GM12878 (cell line): ENCODE data around the gene RASA1.

ENCODE experiments used
- CTCF ChIP-seq, 3 experiments: IDR thresholded peaks in 2 of 3; conservative IDR thresholded peaks in 1 of 3; 2 replicates each; pipeline ENCODE4 v1.5.1; 2011; ENCODE audit warnings: low read depth in 3 of 3, low read length in 3 of 3, mild to moderate bottlenecking in 3 of 3, control low read depth in 2 of 3, moderate library complexity in 2 of 3, inconsistent platforms in 1 of 3, mixed read lengths in 1 of 3; ENCODE audit not compliant: control insufficient read depth in 2 of 3, insufficient read depth in 1 of 3; ENCODE audit errors: extremely low read depth in 1 of 3
- FOXM1 ChIP-seq: IDR thresholded peaks from 2 replicates; pipeline ENCODE4 v1.6.1; 2012; ENCODE audit warnings: low read depth, mild to moderate bottlenecking, inconsistent platforms, low read length, moderate library complexity
- HCFC1 ChIP-seq: fragments of 150-350 bp; IDR thresholded peaks from 2 replicates; pipeline ENCODE4 v1.6.1; 2014; ENCODE audit warnings: low read length
- MXI1 ChIP-seq: fragments of 150-350 bp; IDR thresholded peaks from 2 replicates; pipeline ENCODE4 v1.6.1; 2011; ENCODE audit warnings: low read depth, mild to moderate bottlenecking, inconsistent platforms, low read length, improper control_type of control experiment
- NRF1 ChIP-seq: conservative IDR thresholded peaks from 2 replicates; pipeline ENCODE4 v1.6.1; 2011; ENCODE audit warnings: mild to moderate bottlenecking, low read depth, low read length, improper control_type of control experiment
- RB1 ChIP-seq: fragments of 450-650 bp; formaldehyde crosslinking; IDR thresholded peaks from 2 replicates; pipeline ENCODE4 v1.6.1; 2017; ENCODE audit warnings: mild to moderate bottlenecking, borderline replicate concordance
- RFX5 ChIP-seq: IDR thresholded peaks from 2 replicates; pipeline ENCODE4 v1.6.1; 2011; ENCODE audit warnings: low read depth, low read length, improper control_type of control experiment
- SKIL ChIP-seq: fragments of 450-650 bp; IDR thresholded peaks from 2 replicates; pipeline ENCODE4 v1.6.1; 2017; ENCODE audit warnings: mild to moderate bottlenecking, low read depth, inconsistent platforms; ENCODE audit not compliant: poor library complexity, severe bottlenecking

GRCh38 chr5:87302061-87302460, 34.4 kb downstream of the RASA1 start:
- TF ChIP-seq MXI1 (no peak), FOXM1 (no peak), CTCF (IDR thresholded peaks at IDR 0.05 in 2 of 3, conservative IDR thresholded peaks at IDR 0.05 in 1 of 3; ENCODE audit: control insufficient read depth in 2 of 3, extremely low read depth in 1 of 3, insufficient read depth in 1 of 3, low read depth in 3 of 3, low read length in 3 of 3) (no peak), SKIL (no peak), NRF1 (no peak), HCFC1 (no peak), RB1 (no peak), RFX5 (no peak)
